ENCODE measurements around the gene ZFYVE16. TPM values are rescaled to one million over a fixed set of nuclear protein-coding genes. Genes with fewer than 3 reads are reported as not detected.

The ZFYVE16 gene
- total and polyA plus RNA-seq, 2 of the 13 experiments (the other 11 are each of a cell fraction or from before 2014, with no cell fraction given), result 9.3 to 33.3 TPM

DNA sequence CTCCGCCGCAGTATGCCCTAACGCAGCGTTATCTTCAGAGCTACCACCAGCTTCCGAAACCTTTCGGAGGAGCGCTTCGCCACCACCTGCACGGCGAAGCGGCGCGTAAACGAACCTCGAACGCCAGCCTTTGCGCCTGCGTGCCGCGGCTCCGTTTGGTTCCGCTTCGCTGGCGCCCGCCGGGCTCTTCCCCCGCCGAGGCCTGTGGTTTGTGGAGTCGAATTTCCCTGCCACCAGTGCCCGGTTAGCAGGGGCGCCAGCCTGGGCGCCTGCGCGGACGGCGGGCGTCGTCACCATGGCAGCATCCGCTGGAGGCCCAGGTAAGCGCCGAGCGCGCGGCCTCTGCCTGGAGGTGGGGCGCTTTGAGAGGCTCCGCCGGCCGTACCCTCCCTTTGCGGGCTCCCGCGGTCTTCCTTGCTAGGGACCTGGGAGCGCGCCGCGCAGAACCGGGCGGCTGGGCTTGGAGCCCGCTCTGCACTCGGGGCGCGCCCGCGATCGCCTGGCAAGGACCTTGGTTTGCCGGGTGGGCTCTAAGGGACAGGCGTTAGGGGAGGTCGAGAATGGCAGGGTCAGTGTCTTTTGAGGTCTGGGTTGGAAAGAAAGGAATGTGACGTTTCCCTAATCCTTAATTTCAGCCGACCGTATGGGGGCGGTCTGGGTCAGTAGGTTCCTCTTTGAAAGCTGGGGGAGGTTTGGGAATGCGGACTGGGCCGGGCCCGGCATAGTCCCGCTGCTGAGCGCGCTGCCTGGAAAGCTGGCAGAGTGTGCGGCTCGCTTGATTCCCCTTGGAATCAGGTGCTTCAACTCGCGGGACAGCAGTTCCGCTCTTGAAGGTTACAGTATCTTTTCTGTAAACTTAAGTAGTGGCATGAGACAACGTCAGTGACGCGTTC, 80.2 kb downstream of the ZFYVE16 start, which contains the start of gene FAM151B (continued):
- TF ChIP-seq TEAD2 (CRISPR knock-in tag; IDR thresholded peaks at IDR 0.05) (no peak), ZKSCAN5 (CRISPR knock-in tag; IDR thresholded peaks at IDR 0.05) (no peak), KDM3A (CRISPR knock-in tag; IDR thresholded peaks at IDR 0.05; ENCODE audit: low read depth) (peak; percentile 25; the same call in 1 of the 2 replicates), NFIB (CRISPR knock-in tag; IDR thresholded peaks at IDR 0.05; ENCODE audit: borderline replicate concordance) (no peak), MYNN (CRISPR knock-in tag; IDR thresholded peaks at IDR 0.05; ENCODE audit: low read depth) (peak; percentile 71; the same call in 1 of the 2 replicates), ETV5 (CRISPR knock-in tag; IDR thresholded peaks at IDR 0.05; ENCODE audit: borderline replicate concordance) (peak; percentile 54; the same call in 1 of the 2 replicates), ZSCAN29 (CRISPR knock-in tag; conservative IDR thresholded peaks at IDR 0.05) (0 out of 2 replicates have a peak, but pooled peaks have one; percentile 36), ZC3H13 (CRISPR knock-in tag; IDR thresholded peaks at IDR 0.05) (no peak), ZBTB21 (CRISPR knock-in tag; IDR thresholded peaks at IDR 0.05) (no peak), ZNF20 (CRISPR knock-in tag; IDR thresholded peaks at IDR 0.05) (no peak), ZNF773 (CRISPR knock-in tag; IDR thresholded peaks at IDR 0.05; ENCODE audit: borderline replicate concordance) (peak; percentile 49; the same call in 1 of the 2 replicates), ZNF746 (CRISPR knock-in tag; IDR thresholded peaks at IDR 0.05) (no peak)
- TF ChIP-seq, protein P1, sequence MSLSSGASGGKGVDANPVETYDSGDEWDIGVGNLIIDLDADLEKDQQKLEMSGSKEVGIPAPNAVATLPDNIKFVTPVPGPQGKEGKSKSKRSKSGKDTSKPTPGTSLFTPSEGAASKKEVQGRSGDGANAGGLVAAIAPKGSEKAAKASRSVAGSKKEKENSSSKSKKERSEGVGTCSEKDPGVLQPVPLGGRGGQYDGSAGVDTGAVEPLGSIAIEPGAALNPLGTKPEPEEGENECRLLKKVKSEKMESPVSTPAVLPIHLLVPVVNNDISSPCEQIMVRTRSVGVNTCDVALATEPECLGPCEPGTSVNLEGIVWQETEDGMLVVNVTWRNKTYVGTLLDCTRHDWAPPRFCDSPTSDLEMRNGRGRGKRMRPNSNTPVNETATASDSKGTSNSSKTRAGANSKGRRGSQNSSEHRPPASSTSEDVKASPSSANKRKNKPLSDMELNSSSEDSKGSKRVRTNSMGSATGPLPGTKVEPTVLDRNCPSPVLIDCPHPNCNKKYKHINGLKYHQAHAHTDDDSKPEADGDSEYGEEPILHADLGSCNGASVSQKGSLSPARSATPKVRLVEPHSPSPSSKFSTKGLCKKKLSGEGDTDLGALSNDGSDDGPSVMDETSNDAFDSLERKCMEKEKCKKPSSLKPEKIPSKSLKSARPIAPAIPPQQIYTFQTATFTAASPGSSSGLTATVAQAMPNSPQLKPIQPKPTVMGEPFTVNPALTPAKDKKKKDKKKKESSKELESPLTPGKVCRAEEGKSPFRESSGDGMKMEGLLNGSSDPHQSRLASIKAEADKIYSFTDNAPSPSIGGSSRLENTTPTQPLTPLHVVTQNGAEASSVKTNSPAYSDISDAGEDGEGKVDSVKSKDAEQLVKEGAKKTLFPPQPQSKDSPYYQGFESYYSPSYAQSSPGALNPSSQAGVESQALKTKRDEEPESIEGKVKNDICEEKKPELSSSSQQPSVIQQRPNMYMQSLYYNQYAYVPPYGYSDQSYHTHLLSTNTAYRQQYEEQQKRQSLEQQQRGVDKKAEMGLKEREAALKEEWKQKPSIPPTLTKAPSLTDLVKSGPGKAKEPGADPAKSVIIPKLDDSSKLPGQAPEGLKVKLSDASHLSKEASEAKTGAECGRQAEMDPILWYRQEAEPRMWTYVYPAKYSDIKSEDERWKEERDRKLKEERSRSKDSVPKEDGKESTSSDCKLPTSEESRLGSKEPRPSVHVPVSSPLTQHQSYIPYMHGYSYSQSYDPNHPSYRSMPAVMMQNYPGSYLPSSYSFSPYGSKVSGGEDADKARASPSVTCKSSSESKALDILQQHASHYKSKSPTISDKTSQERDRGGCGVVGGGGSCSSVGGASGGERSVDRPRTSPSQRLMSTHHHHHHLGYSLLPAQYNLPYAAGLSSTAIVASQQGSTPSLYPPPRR (CRISPR knock-in tag; IDR thresholded peaks at IDR 0.05; ENCODE audit: borderline replicate concordance), result peak; percentile 57
- TF ChIP-seq, protein P2, sequence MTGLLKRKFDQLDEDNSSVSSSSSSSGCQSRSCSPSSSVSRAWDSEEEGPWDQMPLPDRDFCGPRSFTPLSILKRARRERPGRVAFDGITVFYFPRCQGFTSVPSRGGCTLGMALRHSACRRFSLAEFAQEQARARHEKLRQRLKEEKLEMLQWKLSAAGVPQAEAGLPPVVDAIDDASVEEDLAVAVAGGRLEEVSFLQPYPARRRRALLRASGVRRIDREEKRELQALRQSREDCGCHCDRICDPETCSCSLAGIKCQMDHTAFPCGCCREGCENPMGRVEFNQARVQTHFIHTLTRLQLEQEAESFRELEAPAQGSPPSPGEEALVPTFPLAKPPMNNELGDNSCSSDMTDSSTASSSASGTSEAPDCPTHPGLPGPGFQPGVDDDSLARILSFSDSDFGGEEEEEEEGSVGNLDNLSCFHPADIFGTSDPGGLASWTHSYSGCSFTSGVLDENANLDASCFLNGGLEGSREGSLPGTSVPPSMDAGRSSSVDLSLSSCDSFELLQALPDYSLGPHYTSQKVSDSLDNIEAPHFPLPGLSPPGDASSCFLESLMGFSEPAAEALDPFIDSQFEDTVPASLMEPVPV (CRISPR knock-in tag; IDR thresholded peaks at IDR 0.05), result peak; percentile 90
- TF ChIP-seq, protein P3, sequence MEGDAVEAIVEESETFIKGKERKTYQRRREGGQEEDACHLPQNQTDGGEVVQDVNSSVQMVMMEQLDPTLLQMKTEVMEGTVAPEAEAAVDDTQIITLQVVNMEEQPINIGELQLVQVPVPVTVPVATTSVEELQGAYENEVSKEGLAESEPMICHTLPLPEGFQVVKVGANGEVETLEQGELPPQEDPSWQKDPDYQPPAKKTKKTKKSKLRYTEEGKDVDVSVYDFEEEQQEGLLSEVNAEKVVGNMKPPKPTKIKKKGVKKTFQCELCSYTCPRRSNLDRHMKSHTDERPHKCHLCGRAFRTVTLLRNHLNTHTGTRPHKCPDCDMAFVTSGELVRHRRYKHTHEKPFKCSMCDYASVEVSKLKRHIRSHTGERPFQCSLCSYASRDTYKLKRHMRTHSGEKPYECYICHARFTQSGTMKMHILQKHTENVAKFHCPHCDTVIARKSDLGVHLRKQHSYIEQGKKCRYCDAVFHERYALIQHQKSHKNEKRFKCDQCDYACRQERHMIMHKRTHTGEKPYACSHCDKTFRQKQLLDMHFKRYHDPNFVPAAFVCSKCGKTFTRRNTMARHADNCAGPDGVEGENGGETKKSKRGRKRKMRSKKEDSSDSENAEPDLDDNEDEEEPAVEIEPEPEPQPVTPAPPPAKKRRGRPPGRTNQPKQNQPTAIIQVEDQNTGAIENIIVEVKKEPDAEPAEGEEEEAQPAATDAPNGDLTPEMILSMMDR (CRISPR knock-in tag; IDR thresholded peaks at IDR 0.05), result peak; percentile 69
- TF ChIP-seq, protein P4, sequence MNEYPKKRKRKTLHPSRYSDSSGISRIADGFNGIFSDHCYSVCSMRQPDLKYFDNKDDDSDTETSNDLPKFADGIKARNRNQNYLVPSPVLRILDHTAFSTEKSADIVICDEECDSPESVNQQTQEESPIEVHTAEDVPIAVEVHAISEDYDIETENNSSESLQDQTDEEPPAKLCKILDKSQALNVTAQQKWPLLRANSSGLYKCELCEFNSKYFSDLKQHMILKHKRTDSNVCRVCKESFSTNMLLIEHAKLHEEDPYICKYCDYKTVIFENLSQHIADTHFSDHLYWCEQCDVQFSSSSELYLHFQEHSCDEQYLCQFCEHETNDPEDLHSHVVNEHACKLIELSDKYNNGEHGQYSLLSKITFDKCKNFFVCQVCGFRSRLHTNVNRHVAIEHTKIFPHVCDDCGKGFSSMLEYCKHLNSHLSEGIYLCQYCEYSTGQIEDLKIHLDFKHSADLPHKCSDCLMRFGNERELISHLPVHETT (CRISPR knock-in tag; conservative IDR thresholded peaks at IDR 0.05), result 0 out of 2 replicates have a peak, but pooled peaks have one; percentile 53
- TF ChIP-seq, protein P5, sequence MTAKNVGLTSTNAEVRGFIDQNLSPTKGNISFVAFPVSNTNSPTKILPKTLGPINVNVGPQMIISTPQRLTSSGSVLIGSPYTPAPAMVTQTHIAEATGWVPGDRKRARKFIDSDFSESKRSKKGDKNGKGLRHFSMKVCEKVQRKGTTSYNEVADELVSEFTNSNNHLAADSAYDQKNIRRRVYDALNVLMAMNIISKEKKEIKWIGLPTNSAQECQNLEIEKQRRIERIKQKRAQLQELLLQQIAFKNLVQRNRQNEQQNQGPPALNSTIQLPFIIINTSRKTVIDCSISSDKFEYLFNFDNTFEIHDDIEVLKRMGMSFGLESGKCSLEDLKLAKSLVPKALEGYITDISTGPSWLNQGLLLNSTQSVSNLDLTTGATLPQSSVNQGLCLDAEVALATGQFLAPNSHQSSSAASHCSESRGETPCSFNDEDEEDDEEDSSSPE (CRISPR knock-in tag; IDR thresholded peaks at IDR 0.05), result peak; percentile 92
